Neural cell (in vitro differentiated cells): ENCODE measurements around the gene GRB14. TPM values are rescaled to one million over a fixed set of nuclear protein-coding genes. Genes with fewer than 3 reads are reported as not detected.

Experiments used
- H2AFZ ChIP-seq: fragments of 200-600, 300-800 bp; sonication (generic), shearing (Covaris generic); 2 replicates; pipeline ENCODE4 v1.6.0; 2014; ENCODE audit warnings: low read depth, mild to moderate bottlenecking, antibody characterized with exemption, low read length, moderate library complexity
- H3F3A ChIP-seq: fragments of 200-600 bp; shearing (Covaris generic); 2 replicates; pipeline ENCODE4 v1.6.1; 2016; ENCODE audit warnings: mild to moderate bottlenecking, moderate library complexity, mixed read lengths, antibody characterized with exemption, low read length; ENCODE audit not compliant: insufficient read depth, poor library complexity, severe bottlenecking
- H3K27ac ChIP-seq: fragments of 200-600, 300-800 bp; sonication (generic), shearing (Covaris generic); 2 replicates; pipeline ENCODE4 v1.5.1; 2014; ENCODE audit warnings: mild to moderate bottlenecking, low read length, moderate library complexity
- H3K27me3 ChIP-seq: fragments of 300-800, 200-600 bp; sonication (generic), shearing (Covaris generic); 2 replicates; pipeline ENCODE4 v1.6.0; 2014; ENCODE audit warnings: mild to moderate bottlenecking, low read depth, low read length, moderate library complexity; ENCODE audit not compliant: insufficient read depth
- H3K36me3 ChIP-seq: fragments of 300-800, 200-600 bp; sonication (generic), shearing (Covaris generic); 2 replicates; pipeline ENCODE4 v1.5.1; 2014; ENCODE audit warnings: mild to moderate bottlenecking, antibody characterized with exemption, low read length, moderate library complexity; ENCODE audit not compliant: insufficient read depth
- H3K4me2 ChIP-seq: fragments of 300-800, 200-600 bp; sonication (generic), shearing (Covaris generic); 2 replicates; pipeline ENCODE4 v1.6.0; 2014; ENCODE audit warnings: mild to moderate bottlenecking, low read length
- H3K4me3 ChIP-seq: fragments of 300-800, 200-600 bp; sonication (generic), shearing (Covaris generic); 2 replicates; pipeline ENCODE4 v1.5.1; 2014; ENCODE audit warnings: mild to moderate bottlenecking, low read length, moderate library complexity
- H3K79me2 ChIP-seq: fragments of 200-600 bp; shearing (Covaris generic); replicated peaks from 2 replicates; pipeline ENCODE4 v1.6.0; 2014; ENCODE audit warnings: mild to moderate bottlenecking, low read length, moderate library complexity; ENCODE audit not compliant: insufficient read depth
- H3K9ac ChIP-seq: fragments of 300-800, 200-600 bp; sonication (generic), shearing (Covaris generic); 2 replicates; pipeline ENCODE4 v1.6.1; 2016; ENCODE audit warnings: mild to moderate bottlenecking, low read length, mixed read lengths
- H3K9me2 ChIP-seq: fragments of 200-600 bp; shearing (Covaris generic); 2 replicates; pipeline ENCODE4 v1.6.1; 2016; ENCODE audit warnings: mild to moderate bottlenecking, low read length, mixed read lengths; ENCODE audit not compliant: insufficient read depth
- H3K9me3 ChIP-seq: fragments of 200-600, 300-800 bp; sonication (generic), shearing (Covaris generic); 2 replicates; pipeline ENCODE4 v1.6.1; 2016; ENCODE audit warnings: mild to moderate bottlenecking, mixed run types, low read length, moderate library complexity, mixed read lengths
- H4K20me1 ChIP-seq: fragments of 200-600 bp; shearing (Covaris generic); 2 replicates; pipeline ENCODE4 v1.6.1; 2016; ENCODE audit warnings: mild to moderate bottlenecking, mixed run types; ENCODE audit not compliant: insufficient read depth
- CTCF ChIP-seq: fragments of 450-650 bp; IDR thresholded peaks from 2 replicates; pipeline ENCODE4 v1.5.1; 2014; ENCODE audit warnings: antibody characterized with exemption, mild to moderate bottlenecking, moderate library complexity; ENCODE audit not compliant: poor library complexity, severe bottlenecking
- EP300 ChIP-seq: fragments of 450-650 bp; conservative IDR thresholded peaks from 2 replicates; pipeline ENCODE4 v1.6.1; 2014; ENCODE audit warnings: antibody characterized with exemption, mild to moderate bottlenecking, moderate library complexity; ENCODE audit not compliant: poor library complexity, severe bottlenecking
- EZH2 ChIP-seq: fragments of 200-600, 300-800 bp; shearing (Covaris generic), sonication (generic); IDR thresholded peaks from 2 replicates; pipeline ENCODE4 v1.6.1; 2014; ENCODE audit warnings: antibody characterized with exemption, low read length, borderline replicate concordance, mild to moderate bottlenecking; ENCODE audit not compliant: insufficient read depth, poor library complexity, severe bottlenecking
- MXI1 ChIP-seq: fragments of 450-650 bp; conservative IDR thresholded peaks from 2 replicates; pipeline ENCODE4 v1.6.1; 2014; ENCODE audit warnings: antibody characterized with exemption, mild to moderate bottlenecking; ENCODE audit not compliant: poor library complexity, severe bottlenecking
- POLR2AphosphoS5 ChIP-seq: IDR thresholded peaks from 2 replicates; pipeline ENCODE4 v1.6.1; 2012
- RAD21 ChIP-seq: fragments of 450-650 bp; conservative IDR thresholded peaks from 2 replicates; pipeline ENCODE4 v1.6.1; 2014; ENCODE audit warnings: antibody characterized with exemption, mild to moderate bottlenecking, moderate library complexity
- REST ChIP-seq: IDR thresholded peaks from 2 replicates; pipeline ENCODE4 v1.6.1; 2012; ENCODE audit warnings: borderline replicate concordance
- SMC3 ChIP-seq: fragments of 450-650 bp; conservative IDR thresholded peaks from 2 replicates; pipeline ENCODE4 v1.6.1; 2014; ENCODE audit warnings: antibody characterized with exemption, mild to moderate bottlenecking, moderate library complexity; ENCODE audit not compliant: poor library complexity
- TAF1 ChIP-seq: IDR thresholded peaks from 2 replicates; pipeline ENCODE4 v1.6.1; 2012; ENCODE audit warnings: low read depth
- polyA plus RNA-seq: library from polyadenylated mRNA; depleted of rRNA; stranded (reverse); fragments of >200 nt; gene quantifications from 2 replicates; pipeline ENCODE4 v1.2.3, GENCODE V29; 2014

GRB14 gene
- polyA plus RNA-seq, 1 donor from 2014 or later, result 4.5 TPM

- H3K36me3 ChIP-seq, result no peaks in the 10 kb centered on the region
- no peak overlapping the region for H3K27ac ChIP-seq
- no peak overlapping the region for H3K4me2 ChIP-seq
- H3K9me3 ChIP-seq, result peaks cover 4% of the 10 kb centered on the region
- no peak overlapping the region for H2AFZ ChIP-seq
- H3F3A ChIP-seq, result no peaks in the 10 kb centered on the region
- H3K27me3 ChIP-seq, result no peaks in the 10 kb centered on the region
- TF ChIP-seq EZH2 (no peak), SMC3 (no peak), TAF1 (no peak), MXI1 (no peak), REST (no peak)
- H3K9ac ChIP-seq, result no peak overlapping the region
- H3K4me3 ChIP-seq, result no peak overlapping the region
- H3K9me2 ChIP-seq, result no peaks in the 10 kb centered on the region
- no peaks in the 10 kb centered on the region for H4K20me1 ChIP-seq
- no peaks in the 10 kb centered on the region for H3K79me2 ChIP-seq
These were observed 106.3 kb downstream of the GRB14 start for GRCh38 chr2:164515030-164515429.

GRCh38 chr2:164514491-164514890 is 106.8 kb downstream of the GRB14 start:
- H3K79me2 ChIP-seq, result no peaks in the 10 kb centered on the region
- H3K4me2 ChIP-seq, result no peak overlapping the region
- H3K9me2 ChIP-seq, result no peaks in the 10 kb centered on the region
- H3K9me3 ChIP-seq, result peaks cover 4% of the 10 kb centered on the region
- no peaks in the 10 kb centered on the region for H3F3A ChIP-seq
- H3K36me3 ChIP-seq, result no peaks in the 10 kb centered on the region
- H3K9ac ChIP-seq, result no peak overlapping the region
- no peaks in the 10 kb centered on the region for H3K27me3 ChIP-seq
- no peak overlapping the region for H3K27ac ChIP-seq
- H3K4me3 ChIP-seq, result no peak overlapping the region
- H4K20me1 ChIP-seq, result no peaks in the 10 kb centered on the region
- no peak overlapping the region for H2AFZ ChIP-seq
- no peak for TF ChIP-seq CTCF
- TF ChIP-seq EZH2, result no peak
- TF ChIP-seq POLR2AphosphoS5, result no peak
- no peak for TF ChIP-seq MXI1
- TF ChIP-seq REST, result no peak
- no peak for TF ChIP-seq SMC3
- TF ChIP-seq TAF1, result no peak
- TF ChIP-seq RAD21, result no peak
- TF ChIP-seq EP300, result no peak
